Endometrial microvascular endothelial cells (primary cell): ENCODE data around the gene HENMT1. TPM values are rescaled to one million over a fixed set of nuclear protein-coding genes. Genes with fewer than 3 reads are reported as not detected.
"Not testable (repeated sequence)": the region's sequence is repeated elsewhere in the genome, so short reads cannot be mapped to it uniquely, and the experiment has no call there.

ENCODE experiments used
- in situ Hi-C: cut with HindIII; loops from 2 replicates; pipeline ENCODE4 v1.10.0; 2017; ENCODE audit warnings: low sequenced_read_pairs, low pct_unique_long_range_greater_than_20kb; ENCODE audit errors: inconsistent ontology term
- total RNA-seq: library from RNA; depleted of rRNA; stranded (reverse); fragments of >200 nt; gene quantifications from one replicate; pipeline ENCODE4 v1.2.3, GENCODE V29; 2015; ENCODE audit errors: inconsistent ontology term

Gene HENMT1
- total RNA-seq, 1 donor from 2014 or later, result 1.8 TPM

GRCh38 chr1:108679586-108680213, 18.8 kb upstream of the HENMT1 start:
- in situ Hi-C loops, result no loop called here

DNA sequence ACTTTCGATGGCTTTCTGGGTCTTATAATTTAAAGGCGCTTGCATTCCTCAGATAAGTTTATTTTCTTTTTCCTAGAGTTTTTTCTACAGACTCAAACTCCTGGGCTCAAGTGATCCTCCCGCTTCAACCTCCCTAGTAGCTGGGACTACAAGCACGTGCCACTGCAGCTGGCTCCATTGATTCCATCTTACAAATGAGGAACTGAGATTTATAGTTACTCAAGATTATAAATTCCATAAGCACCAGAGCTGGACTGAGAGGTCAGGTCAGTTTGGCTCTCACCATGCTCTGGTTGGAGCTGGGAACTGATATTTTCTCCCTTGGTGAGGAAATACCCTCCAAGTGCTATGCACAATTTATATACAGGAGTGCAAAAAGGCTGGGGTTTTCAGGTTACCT, 17.8 kb upstream of the HENMT1 start:
- in situ Hi-C loops, result no loop called here

DNA sequence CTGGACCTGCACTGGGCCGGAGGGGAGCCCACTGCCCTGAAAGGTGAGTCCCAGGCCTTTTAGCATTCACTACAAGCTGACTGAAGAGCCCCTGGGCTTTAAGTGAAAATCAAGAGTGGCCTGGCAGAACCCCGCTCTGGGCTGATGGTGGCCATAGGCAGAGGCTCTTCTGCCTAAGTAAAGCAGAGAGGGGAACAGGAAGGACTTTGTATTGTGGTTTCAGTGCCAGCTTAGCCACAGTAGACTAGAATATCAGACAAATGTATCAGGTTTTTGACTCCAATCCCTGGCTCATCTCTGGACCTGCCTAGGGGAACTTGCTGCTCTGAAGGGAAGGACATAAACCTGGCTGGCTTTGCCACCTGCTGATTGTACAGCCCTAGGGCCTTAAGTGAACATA, 10.2 kb upstream of the HENMT1 start:
- in situ Hi-C loops, result no loop called here

- in situ Hi-C loops, result no loop called here
These were observed 9.4 kb upstream of the HENMT1 start for GRCh38 chr1:108670131-108670773.

DNA sequence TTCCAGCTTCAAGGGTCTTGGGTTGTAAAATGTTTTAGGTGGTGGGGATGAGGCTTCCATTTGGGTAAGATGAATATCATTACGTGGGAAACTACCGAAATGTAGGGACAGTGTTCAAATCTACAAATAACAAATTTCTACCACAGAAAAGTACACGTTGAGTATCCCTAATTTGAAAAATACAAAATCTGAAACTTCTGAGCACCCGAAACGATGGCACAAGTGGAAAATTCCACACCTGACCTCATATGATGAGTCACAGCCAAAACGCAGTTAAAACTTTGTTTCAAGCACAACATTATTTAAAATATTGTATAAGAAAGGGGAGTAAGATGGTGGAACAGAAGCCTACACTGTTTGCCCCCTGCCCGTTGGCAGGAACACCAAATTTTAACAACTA, 8.8 kb upstream of the HENMT1 start:
- in situ Hi-C loops, result no loop called here

- in situ Hi-C loops, result no loop called here
These were observed 7.9 kb upstream of the HENMT1 start for GRCh38 chr1:108668777-108669176.

GRCh38 chr1:108667422-108667821, 6.5 kb upstream of the HENMT1 start:
- in situ Hi-C loops, result not testable (repeated sequence)

DNA sequence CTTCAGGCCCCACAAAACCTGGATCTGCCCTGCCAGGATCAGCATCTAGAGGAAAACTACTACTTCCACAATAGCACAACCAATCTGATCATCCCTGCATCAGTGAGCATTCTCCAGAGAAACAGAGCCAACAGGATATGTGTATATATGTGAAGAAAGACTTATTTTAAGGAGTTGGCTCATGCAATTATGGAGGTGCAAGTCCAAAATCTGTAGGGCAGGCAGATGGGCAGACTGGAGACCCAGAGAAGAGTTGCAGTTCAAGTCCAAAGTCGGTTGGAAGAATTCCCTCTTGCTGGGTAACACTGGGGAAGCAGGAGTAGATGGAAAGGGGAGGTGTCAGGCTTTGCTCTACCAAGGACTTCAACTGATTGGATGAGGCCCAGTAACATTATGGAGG, 4.9 kb upstream of the HENMT1 start:
- in situ Hi-C loops, result no loop called here

DNA sequence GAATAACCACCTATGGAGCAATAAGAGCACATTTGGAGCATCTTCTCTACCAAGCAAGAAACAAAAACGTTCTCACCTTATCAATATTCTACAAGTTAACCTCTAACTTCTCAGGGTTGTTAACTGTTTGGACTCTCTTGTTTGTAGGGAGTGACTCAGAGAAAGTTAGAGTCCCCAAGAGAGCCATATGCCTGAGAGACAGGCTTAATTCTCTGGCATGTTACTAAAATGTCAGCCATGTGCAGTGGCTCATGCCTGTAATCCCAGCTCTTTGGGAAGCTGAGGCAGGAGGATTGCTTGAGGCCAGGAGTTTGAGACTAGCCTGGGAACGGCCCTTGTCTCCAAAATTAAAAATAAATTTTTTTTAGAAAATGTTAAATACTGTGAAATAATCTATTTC, 4.2 kb upstream of the HENMT1 start:
- in situ Hi-C loops, result no loop called here

DNA sequence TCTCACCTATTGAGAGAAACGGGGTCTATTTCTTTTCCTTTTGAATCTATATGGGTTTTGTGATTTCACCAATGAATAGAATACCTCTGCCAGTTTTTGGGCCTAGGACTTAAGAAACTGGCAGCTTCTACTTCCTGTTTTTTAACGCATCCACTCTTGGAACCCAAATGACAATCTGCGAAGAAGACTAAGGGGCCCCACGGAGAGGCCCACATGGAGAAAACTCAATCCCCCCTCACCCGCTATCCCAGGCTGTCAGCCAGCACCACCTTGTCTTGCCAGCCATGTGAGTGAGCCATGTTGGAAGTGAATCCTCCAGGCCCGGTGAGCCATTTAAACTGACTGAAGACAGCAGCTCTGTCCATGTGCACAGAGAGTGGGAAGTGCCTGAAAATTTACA, 3.6 kb upstream of the HENMT1 start:
- in situ Hi-C loops, result no loop called here

GRCh38 chr1:108663074-108663473, 2.2 kb upstream of the HENMT1 start:
- in situ Hi-C loops, result no loop called here

- in situ Hi-C loops, result no loop called here
These were observed 3.4 kb downstream of the HENMT1 start for GRCh38 chr1:108657356-108658080.

DNA sequence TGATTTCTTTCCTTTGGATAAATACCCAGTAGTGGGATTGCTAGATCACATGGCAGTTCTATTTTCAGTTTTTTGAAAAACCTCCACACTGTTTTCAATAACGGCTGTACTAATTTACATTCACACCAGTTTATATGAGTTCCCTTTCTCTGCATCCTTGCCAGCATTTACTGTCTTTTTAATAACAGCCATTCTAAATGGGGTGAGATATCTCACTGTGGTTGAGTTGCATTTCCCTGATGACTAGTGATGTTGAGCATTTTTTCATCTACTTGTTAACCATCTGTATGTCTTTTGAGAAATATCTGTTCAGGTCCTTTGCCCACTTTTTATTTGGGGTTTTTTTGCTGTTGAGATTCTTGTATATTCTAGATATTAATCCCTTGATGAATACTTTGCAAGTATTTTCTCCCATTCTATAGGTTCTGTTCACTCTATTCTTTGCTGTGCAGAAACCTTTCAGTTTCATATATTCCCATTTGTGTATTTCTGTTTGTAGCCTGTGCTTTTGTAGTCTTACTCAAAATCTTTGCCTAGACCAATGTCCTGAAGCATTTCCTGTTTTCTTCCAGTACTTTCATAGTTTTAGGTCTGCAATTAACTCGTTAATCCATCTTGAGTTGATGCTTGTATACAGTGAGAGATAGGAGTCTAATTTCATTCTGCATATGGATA, 7.3 kb downstream of the HENMT1 start:
- in situ Hi-C loops, result no loop called here

DNA sequence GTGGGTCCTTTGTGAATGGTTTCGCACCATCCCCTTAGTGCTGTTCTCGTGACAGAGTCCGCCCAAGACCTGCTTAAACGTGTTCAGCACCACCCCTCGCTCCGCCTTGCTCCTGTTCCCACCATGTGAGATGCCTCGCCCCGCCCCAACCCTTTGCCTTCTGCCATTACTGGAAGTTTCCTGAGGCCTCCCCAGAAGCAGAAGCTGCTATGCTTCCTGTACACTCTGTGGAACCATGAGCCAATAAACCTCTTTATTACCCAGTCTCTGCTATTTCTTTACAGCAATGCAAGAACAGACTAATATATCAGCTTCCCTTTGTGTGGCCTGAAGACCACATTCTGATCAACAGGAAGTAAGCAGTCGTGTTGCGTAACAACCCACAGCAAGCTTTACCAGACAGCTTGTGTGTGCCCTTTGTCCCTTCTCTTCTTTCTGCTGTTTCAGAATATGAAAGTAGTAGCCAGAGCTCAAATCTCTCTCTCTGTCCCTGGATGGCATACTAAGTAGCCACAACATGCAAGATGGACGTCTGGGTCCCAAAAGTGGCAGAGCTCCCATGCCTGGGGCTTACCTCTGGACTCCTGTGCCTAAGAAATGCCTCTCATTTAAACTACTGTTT, 14.1 kb downstream of the HENMT1 start:
- in situ Hi-C loops, result no loop called here

- in situ Hi-C loops, result no loop called here
These were observed 14.6 kb downstream of the HENMT1 start for GRCh38 chr1:108646265-108646647.

GRCh38 chr1:108645564-108646184, 15.2 kb downstream of the HENMT1 start:
- in situ Hi-C loops, result no loop called here

DNA sequence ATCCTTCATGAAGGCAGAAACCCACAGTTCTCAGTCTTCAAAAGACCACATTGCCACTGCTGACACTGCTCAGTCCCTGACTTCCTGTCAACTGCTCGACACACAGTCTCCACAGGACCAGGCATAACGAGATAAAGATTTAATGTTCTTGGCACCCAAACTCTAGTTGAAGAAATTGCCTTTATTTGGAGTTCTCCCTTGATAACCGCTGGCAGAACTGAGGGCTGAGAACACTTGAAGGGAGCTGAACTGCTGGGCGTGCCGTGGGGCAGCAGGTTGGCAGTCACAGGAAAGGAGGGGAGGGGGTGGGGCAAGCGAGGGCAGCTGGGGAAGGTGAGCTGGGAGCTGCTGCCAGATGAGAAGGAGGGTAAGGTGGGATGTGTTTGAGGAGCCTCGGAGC, 15.9 kb downstream of the HENMT1 start:
- in situ Hi-C loops, result no loop called here

DNA sequence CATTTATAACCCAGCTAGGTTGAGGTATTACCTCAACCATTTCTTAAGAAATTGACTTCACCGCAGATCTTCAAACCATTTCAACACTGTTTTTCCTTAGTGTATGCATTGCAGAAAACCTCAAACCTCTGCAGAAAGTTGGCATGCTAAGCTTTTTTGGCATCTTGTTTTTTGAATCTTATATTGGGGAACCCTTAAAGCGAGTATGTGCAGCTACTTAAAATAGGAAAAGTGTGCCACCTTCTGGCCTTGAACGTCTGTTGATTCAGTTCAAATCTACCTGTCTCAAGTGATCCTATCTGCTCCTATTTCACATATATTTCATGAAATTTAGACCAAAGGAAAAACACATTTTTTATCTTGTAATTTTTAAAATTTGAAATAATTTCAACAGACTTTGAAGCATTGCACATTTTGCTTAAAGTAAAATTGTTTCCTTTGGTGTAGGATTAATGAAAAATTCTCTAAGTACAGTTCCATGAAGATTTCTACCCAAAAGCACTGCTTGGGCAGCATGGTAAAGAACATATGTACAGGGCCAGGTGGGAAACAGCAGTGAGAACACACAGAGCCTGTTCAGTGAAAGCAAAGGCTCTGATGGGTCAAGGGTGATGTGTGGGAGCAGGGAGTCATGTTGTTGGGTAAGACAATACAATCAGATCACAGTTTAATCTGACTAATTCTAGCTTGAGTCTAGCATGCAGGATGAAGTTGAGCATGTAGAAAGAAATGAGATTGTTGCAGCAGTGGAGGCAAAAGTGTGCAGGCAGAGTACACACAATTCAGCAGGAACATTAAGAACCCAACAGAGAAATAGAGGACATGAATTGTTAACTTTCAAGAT, 17.2 kb downstream of the HENMT1 start:
- in situ Hi-C loops, result no loop called here
